ENCODE results near the gene LOXL1. TPM values are rescaled to one million over a fixed set of nuclear protein-coding genes. Genes with fewer than 3 reads are reported as not detected.

The LOXL1 gene
- total RNA-seq, 2 experiments from 2014 or later: 1.6 to 2.8 TPM

GRCh38 chr15:73952913-73953750 is 26.9 kb downstream of the LOXL1 start:
- no peaks in the 10 kb centered on the region for H3K27me3 Mint-ChIP-seq
- ATAC-seq (no peak), DNase-seq (no peak)
- POLR2A ChIA-PET: no interaction called here
- intact Hi-C loops (cut with micrococcal nuclease): no loop called here
- no peak overlapping the region for H3K4me3 Mint-ChIP-seq
- peaks cover 8% of the 10 kb centered on the region for H3K4me1 Mint-ChIP-seq (ENCODE audit: low read depth)
- CTCF ChIA-PET: interaction anchor here (1.3 to 7.6 kb wide), 3 partner anchors 7 to 20 kb away, joined by 3 to 72 read pairs (median 38); no protein-coding TSS in a partner anchor
- H3K36me3 Mint-ChIP-seq (ENCODE audit: low read depth): no peaks in the 10 kb centered on the region
- no peaks in the 10 kb centered on the region for H3K9me3 Mint-ChIP-seq
- no peak for TF ChIP-seq CTCF (IDR thresholded peaks at IDR 0.05)
- H3K27ac Mint-ChIP-seq: no peak overlapping the region

GRCh38 chr15:73954188-73955145 is 28.2 kb downstream of the LOXL1 start:
- ATAC-seq (no peak), DNase-seq (no peak)
- H3K4me3 Mint-ChIP-seq: no peak overlapping the region
- peaks cover 17% of the 10 kb centered on the region for H3K4me1 Mint-ChIP-seq (ENCODE audit: low read depth)
- CTCF ChIA-PET: interaction anchor here (1.0 to 7.6 kb wide), 2 partner anchors 11 to 27 kb away, joined by 3 to 72 read pairs; no protein-coding TSS in a partner anchor
- no peaks in the 10 kb centered on the region for H3K36me3 Mint-ChIP-seq (ENCODE audit: low read depth)
- no peak for TF ChIP-seq CTCF (IDR thresholded peaks at IDR 0.05)
- no peak overlapping the region for H3K27ac Mint-ChIP-seq
- POLR2A ChIA-PET: interaction anchor here (0.6 kb wide), 1 partner anchor 363 kb away, joined by 3 read pairs; no protein-coding TSS in a partner anchor
- no peaks in the 10 kb centered on the region for H3K27me3 Mint-ChIP-seq
- no peaks in the 10 kb centered on the region for H3K9me3 Mint-ChIP-seq
- intact Hi-C loops (cut with micrococcal nuclease): no loop called here

- POLR2A ChIA-PET: no interaction called here
- Mint-ChIP-seq H3K27me3 (no peaks in the 10 kb centered on the region), H3K9me3 (no peaks in the 10 kb centered on the region), H3K4me1 (ENCODE audit: low read depth) (peaks cover 21% of the 10 kb centered on the region), H3K36me3 (ENCODE audit: low read depth) (no peaks in the 10 kb centered on the region), H3K27ac (no peak overlapping the region), H3K4me3 (no peak overlapping the region)
- intact Hi-C loops (cut with micrococcal nuclease): no loop called here
- ATAC-seq (no peak), DNase-seq (no peak)
- CTCF ChIA-PET: no interaction called here
- no peak for TF ChIP-seq CTCF (IDR thresholded peaks at IDR 0.05)
These were observed 29.1 kb downstream of the LOXL1 start for GRCh38 chr15:73955326-73955725.

- DNase-seq (no peak), ATAC-seq (no peak)
- CTCF ChIA-PET: interaction anchor here (0.8 to 2.7 kb wide), 2 partner anchors 8 to 17 kb away, joined by 3 to 11 read pairs; no protein-coding TSS in a partner anchor
- Mint-ChIP-seq H3K4me3 (no peak overlapping the region), H3K27me3 (no peaks in the 10 kb centered on the region), H3K27ac (no peak overlapping the region), H3K4me1 (ENCODE audit: low read depth) (peaks cover 24% of the 10 kb centered on the region), H3K9me3 (no peaks in the 10 kb centered on the region), H3K36me3 (ENCODE audit: low read depth) (no peaks in the 10 kb centered on the region)
- intact Hi-C loops (cut with micrococcal nuclease): no loop called here
- no peak for TF ChIP-seq CTCF (IDR thresholded peaks at IDR 0.05)
- POLR2A ChIA-PET: no interaction called here
These were observed 29.8 kb downstream of the LOXL1 start for GRCh38 chr15:73955861-73956742.
